HT-29 (cell line): ENCODE data around the gene LGR4. TPM values are rescaled to one million over a fixed set of nuclear protein-coding genes. Genes with fewer than 3 reads are reported as not detected.
A peak's percentile ranks its signal among the peaks of the same experiment; 100 is the strongest.
"Not testable (repeated sequence)": the region's sequence is repeated elsewhere in the genome, so short reads cannot be mapped to it uniquely, and the experiment has no call there.

Experiments used
- DNase-seq: peaks from one replicate; pipeline ENCODE4 v3.0.0-alpha.2; 2015; ENCODE audit warnings: low spot score
- total RNA-seq: library from RNA; depleted of rRNA; stranded (reverse); fragments of >200 nt; shearing (Covaris generic); gene quantifications from 2 replicates; pipeline ENCODE4 v1.2.3, GENCODE V29; 2014

The LGR4 gene
- total RNA-seq, 1 experiment from 2014 or later: 41.7 TPM

DNA sequence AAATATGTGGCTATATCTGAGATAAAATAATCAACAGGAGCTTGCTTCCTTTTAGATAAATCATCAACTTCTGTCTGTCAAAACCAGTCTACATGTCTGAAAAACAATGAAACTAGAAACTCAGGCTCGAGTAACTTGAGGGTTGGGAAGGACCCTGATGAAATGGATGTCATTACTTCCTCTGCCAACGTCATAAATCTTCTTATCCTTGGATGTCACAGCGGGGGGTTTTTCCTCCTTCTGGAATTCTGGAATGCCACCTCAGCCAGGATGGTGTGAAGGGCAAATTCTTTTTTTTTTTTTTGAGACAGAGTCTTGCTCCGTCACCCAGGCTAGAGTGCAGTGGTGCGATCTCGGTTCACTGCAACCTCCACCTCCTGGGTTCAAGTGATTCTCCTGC lies 13.4 kb downstream of the LGR4 start:
- no peak for DNase-seq

DNA sequence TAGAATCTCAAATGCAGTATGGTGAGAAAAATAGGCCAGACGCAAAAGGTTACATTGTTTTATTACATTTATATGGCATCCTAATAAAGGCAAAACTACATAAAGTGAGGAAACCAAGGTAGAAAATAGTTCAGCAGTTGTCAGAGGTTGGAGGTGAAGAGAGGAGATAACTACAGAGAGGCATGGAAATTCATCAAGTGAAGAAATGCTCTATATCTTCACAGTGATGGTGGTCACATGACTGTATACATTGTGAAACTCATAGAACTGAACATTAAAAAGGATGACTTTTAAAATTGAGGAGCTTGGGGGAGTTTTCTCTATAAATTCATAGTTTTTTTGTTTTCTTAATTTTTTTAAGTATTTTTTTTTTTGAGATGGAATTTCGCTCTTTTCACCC lies 14.4 kb downstream of the LGR4 start:
- DNase-seq: no peak

DNA sequence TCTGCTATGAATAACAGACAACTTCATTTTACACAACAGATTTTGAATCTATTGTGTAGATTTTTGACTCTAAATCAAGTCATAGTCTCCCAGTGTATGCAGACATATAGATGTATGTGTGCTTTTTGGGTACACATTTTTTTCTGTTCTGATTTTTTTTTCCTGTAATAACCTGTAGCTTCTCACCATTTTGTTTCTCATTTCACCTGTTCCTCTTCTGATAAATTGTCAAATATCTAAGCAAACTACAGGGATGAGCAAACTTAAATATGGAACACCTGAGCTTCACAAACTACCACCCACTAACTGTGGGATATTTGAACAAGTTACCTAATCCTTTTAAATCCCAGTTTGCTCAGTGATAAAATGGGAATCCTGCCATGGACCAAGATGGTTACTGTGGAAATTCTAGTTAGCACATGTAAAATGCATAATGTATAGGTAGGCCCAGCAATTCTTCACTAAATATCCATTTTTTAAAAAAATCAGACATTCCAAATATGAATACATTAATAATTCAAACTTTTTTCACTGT lies 15.7 kb downstream of the LGR4 start:
- DNase-seq: no peak

DNA sequence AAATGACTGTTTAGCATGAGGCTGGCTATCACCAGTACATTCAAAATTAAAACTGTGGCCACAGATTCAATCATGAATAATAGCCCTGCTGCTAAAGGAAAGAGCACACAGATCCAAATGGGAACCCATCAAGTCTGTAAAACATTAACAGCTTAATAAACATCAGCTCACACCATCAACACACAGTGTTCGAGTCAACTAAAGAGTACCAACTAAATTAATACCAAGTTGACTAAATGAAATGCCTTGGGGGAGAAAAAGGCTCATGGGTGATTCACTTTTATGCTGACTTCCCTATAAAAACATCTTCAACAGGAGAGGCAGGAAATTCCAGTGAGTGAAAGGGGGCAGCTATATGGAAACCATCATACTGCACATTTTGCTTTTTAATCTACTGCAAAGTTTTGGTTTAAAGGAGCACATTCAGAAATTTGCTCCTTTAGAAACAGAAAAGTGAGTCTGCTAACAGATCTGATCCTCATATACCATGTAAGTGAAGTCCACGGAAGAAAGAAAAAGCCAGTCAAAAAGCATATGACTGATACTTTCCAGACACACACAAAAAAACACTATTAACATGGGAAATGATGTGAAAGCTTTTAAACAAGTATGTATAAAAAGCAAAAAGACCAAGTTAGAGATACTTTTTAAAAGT lies 16.3 kb downstream of the LGR4 start:
- peak; percentile 61 for DNase-seq

DNA sequence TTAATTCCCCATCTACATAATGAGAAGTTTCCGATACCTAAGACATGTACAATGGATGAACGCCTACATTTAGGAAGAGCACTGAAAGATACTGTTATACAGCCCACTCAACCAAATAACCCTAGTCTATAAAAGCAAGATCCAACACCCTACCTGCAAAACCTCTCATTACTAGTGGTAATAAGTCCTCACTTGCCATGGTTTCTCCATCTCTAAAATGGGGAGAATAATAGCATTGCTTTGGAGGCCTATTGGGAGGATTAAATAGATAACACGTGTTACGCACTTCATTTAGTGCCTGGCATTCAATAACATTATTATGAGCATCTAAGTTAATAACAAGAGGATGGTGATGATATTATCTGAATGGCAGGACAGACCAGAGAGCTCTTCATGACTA lies 16.9 kb downstream of the LGR4 start:
- no peak for DNase-seq

DNA sequence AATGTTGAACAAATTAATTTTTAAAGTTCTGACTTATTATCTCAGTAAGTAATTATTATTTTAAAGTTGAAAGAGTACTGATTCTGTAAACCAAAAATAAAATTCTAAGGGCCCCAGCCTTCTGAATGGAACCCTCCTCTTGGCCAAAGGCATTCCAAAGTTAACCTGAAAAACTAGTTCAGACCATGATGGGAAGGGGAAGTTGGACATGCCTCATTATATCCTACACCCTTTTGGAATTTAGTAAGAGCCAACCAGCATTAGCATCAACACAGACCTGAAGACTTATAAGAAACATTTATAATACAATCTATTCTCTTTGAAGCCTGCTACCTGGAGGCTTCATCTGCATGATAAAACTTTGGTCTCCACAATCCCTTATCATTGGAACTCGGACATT lies 18.9 kb downstream of the LGR4 start:
- no peak for DNase-seq

DNA sequence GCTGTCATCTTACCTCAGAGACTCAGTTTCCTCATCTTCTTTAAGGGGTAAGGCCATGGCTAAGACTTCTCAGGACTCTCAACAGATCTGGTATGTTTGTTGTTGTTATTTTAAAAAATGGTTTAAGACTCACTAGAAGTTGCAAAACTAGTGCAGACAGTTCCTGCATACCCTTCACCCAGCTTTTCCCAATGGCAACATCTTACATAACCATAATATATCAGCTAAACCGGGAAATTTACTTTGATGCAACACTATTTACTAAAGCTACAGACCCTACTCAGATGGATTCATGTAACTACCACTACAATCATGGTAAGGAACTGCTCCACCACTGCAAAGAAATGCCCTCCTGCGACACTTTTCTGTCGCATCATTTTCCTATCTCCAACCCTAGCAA lies 20.4 kb downstream of the LGR4 start:
- no peak for DNase-seq

DNA sequence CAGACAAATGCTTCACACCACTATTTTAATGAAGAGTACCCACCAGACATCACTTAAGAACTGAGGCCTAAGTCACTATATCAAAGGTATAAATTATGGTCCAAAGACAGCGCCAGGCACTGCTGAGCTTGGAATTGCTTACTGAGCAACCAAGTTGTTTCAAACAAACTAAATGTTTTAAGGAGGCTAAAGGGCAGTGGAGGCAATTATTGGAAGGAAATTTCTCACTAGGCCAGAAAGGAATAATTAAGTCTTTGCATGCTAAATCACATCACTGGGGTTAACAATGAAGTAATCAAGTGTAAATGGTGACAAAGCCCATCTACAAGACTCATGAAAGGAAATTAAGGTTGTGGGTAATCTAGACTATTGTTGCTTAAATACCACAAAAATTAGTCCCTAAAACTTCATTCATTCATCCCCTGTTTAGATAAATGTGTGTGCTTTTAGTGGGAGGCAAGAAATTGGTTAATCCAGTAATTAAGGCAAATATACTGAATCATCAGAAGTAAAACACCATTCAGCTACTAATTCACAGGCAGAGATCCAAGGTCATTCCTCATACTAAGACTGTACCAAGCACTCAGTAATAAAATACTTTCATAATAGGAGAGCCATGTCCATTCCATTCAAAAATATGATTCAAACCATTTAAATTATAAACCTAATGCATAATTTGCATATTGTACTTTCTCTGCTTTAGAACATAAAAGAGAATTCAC lies 21.2 kb downstream of the LGR4 start:
- DNase-seq: no peak

DNA sequence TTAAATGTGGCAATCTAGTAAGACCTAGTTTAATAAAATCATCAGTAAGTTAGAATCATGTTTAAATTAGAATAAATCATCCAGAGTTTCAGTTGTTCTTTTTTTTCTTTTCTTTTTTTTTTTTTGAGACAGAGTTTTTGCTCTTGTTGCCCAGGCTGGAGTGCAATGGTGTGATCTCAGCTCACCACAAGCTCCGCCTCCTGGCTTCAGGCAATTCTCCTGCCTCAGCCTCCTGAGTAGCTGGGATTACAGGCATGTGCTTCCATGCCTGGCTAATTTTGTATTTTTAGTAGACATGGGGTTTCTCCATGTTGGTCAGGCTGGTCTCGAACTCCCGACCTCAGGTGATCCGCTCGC lies 24.4 kb downstream of the LGR4 start:
- DNase-seq: not testable (repeated sequence)

DNA sequence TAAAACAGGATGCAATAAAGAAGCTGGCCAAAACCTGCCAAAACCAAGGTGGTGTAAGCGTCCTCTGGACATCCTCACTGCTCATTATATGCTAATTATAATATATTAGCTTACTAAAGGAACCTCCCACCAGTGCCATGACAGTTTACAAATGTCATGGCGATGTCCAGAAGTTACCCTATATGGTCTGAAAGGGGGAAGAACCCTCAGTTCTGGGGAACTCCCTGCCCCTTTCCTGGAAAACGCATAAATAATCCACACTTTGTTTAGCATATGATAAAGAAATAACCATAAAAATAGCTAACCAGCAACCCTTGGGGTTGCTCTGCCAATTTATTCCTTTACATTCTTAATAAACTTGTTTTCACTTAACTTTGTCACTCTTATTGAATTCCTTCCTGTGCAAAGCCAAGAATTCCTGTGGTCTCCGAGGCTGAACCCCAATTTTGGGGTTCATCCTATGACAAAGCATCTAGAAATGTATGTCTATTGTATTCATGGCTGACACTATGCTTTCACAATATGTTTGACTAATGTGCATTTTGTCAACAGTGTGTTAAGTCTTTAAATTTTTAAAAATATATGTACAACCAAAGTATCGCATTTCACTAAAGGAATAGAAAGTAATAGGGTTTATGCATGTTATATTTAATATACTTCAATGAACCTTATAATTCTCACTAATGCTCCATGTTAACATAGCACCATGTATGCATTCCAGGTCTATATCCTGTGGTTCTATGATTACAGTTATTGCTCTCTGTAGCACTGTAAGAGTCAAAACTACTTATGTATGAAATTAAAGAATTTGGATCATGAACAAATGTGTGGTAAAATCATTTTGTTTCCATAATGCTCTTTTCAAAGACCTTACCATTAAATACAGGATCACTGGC lies 25.1 kb downstream of the LGR4 start:
- DNase-seq: no peak

DNA sequence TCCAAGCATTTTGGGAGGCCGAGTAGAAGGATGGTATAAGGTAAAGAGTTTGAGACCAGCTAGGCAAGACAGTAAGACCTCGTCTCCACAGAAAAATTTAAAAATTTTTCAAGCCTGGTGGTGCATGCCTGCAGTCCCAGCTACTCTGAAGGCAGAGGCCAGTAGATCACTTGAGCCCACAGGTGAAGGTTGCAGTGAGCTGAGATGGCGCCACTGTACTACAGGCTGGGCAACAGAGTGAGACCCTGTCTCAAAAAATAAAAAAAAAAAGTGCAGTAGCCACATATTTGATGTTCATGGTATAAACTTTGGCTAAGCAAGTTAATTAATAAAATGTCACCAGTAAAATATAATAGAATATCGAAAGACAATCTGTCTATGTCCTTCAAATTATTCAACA lies 27.0 kb downstream of the LGR4 start:
- DNase-seq: no peak

DNA sequence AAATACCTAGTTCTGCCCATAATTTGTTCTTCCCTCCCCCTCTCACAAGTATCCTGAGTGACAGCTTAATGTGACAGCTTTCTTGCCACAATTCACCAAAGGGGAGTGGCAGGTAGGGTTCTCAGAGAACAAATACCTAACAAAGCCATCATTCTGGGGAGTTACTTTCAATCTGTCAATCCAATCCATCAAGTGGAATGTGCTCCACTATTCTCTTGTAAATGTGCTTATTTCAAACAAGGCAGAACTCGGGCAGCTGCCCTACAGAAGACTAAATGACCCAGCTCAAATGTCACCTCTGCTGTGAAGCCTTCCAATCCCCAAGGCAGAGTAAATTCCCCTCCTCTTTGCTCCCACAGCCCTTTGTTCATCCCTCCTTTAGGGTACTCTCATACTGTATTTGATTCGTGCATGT lies 27.8 kb downstream of the LGR4 start:
- DNase-seq: no peak

DNA sequence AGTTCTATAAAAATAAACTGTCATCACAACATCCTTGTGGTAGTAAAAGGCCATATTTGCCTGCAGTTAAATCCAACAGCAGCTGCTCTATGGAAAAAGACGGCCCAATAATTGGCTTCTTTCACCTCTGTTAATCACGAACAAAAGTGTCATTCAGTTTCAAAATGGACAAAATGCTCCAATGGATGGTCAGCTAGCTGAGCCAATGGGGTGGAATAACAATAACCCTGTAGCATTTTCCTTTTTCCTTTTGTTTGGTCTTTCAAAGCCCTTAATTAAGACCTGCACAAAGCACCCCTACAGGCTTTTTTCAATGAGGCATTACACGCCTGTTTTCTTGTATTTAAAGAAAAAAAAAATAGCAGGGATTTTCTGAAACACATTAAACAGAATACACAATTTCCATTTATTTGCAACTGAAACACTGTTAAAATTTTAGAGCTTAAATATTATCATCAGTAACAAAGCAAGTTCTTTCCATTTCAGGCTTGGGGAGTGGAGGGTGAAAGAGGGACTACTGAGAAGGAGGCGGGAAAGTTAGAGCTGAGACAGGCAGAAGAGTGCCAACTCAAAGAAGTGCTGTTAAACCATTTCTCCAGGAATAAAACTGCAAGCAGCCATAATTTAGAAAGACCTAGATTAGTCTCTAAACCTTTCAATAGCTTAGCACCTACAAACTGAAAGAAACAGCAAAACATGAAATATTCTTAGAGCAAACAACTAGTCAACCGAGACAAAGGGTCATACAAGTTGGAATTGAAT lies 28.7 kb downstream of the LGR4 start:
- DNase-seq: no peak

DNA sequence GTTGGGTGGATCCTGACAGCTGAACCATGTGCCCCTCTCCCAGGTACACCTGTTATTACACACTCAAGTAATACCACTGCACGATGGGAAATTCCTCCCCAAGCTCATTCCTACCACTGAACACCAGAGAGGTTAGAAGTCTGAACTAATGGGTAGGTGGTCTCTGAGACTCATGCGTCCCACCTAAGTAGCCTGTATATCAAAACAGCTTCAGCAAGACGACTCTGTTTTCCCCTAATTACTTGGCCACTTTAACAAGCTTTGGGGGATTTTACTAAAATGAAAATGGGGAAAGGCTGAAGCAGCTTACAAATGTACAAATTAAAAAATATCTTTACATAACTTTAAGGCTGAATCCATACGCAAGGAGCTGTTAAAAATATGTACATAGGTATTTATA lies 29.4 kb downstream of the LGR4 start:
- DNase-seq: no peak

DNA sequence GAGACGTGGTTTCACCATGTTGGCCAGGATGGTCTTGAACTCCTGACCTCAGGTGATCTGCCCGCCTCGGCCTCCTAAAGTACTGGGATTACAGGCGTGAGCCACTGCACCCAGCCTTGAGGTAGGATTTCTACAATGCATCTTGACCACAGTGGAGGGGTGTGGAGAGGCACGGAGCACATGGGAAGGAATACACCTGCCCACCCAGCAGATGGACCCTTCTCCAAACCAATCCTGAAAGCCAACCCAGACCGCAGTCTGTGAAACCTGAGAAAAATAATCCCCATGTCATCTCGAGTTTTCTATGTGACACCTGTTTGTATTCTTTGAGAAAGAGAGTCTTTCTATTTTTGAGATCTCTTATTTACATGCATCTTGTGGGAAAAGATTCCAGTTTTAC lies 32.5 kb downstream of the LGR4 start:
- DNase-seq: no peak

DNA sequence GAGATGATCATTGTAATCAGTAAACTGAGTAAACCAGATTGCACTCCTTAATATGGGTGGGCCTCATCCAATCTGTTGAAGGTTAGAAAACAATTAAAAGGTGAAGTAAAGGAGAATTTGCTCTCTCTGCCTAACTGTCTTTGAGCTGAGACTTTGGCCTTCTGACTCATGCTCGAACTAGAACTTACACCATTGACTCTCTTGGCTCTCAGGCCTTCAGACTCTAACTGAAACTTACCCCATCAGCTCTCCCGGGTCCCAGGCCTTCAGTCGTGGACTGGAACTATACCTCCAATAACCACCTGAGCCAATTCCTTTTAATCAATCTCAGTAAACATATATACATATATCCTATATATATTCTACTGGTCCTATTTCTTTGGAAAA lies 34.0 kb downstream of the LGR4 start:
- no peak for DNase-seq

DNA sequence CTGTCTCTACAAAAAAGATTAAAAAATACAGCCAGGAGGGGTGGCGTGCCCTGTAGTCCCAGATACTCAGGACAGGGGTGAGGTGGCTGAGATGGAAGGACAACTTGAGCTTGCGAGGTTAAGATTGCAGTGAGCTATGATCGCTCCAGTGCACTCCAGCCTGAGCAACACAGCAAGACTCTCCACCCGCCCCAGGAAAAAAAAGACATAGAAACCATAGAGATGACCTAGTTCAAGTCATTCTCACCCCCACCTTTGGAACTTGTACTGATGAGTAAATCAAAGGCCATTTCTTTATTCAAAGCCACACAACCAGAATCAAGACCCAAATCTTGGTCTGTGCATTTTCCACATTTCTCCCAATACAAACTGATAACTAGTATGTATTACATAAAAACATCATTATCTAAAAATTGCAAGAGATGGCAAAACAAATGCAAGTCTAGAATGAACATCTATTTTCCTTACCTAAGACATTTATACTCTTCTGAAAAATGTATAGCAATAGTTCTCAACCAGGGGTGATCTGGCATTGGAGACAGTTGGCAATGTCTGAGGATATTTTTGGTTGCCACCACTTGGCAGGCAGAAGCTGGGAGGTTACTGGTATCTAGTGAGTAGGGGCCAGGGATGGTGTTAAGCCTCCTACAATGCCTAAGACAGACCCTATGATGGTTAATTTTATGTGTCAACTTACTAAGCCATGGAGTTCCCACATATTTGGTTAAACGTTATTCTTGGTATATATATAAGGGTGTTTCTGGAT lies 34.6 kb downstream of the LGR4 start:
- no peak for DNase-seq

DNA sequence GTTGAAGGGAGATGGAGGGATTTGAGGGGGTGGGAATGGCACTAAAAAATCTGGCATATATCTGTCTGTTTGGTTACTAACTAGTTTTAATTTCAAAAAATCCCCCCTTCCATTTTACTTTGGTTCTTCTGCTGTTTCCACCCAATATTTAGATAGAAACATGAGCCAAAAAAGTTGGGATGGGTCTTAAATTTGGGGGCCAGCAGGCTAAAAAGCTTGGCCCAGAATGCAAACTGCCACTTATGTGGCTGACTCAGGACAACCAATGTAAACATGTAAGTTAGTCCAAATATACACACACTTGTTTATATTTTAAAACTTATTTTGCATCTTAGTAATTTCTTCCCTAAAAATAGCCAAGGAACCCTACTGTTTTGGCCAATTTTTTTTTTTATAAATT lies 35.7 kb downstream of the LGR4 start:
- DNase-seq: no peak

DNA sequence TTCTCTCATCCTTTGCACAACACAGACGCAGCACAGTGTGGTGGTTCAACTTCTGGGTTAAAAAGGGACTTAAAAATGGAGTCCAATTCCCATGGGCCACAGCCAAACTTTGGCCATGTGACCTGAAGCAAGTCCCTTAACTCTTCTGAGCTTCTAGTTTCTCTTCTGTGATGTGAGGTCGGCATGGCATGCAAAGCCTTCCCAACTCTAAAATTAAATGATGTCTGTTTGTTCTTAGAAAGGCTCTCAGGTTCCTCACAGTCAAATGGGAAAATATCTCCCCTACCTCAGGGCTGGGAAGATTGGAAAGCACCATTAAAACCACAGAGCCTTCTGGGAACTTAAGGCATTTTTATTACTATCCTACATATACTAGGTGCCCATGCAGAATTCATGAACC lies 38.8 kb downstream of the LGR4 start:
- no peak for DNase-seq

DNA sequence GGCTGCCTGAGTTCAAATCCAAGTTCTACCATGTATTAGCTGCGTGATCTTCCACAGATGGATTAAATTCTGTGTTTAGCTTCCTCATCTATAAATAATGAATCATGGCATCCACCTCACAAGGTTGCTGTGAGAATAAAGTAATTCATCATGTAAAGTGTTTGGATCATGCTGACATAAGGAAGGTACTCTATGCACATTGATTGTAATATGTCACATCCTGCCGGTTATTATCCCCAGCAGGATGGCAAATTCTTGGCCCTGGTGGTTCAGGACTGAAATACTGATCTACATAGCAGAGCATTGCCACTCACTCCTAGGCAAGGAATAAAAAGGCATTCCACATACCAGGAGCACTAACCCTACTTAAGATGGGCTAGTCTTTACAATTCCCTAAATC lies 40.8 kb downstream of the LGR4 start:
- no peak for DNase-seq
